IMR-90 (cell line): ENCODE measurements around the gene SLC41A1. TPM values are rescaled to one million over a fixed set of nuclear protein-coding genes. Genes with fewer than 3 reads are reported as not detected.

Experiments used
- ATAC-seq: fragments of 200-7000 bp; cut with Tn5 transposase; 2 replicates; pipeline ENCODE4 v1.9.1; 2020; ENCODE audit warnings: low read depth, mild to moderate bottlenecking, moderate library complexity
- BruUV-seq: library from RNA; stranded (reverse); fragments of 400-500 nt; replicated peaks from 2 replicates; lab custom pipeline; 2021; lab: Mats Ljungman, UMichigan
- CTCF ChIA-PET: fragments of 300-600 bp; formaldehyde crosslinking; extraction: SDS; loops from one replicate; lab custom pipeline; 2021; ENCODE audit warnings: antibody characterized with exemption; lab: Yijun Ruan, JAX
- POLR2A ChIA-PET: fragments of 300-600 bp; sonication (Branson Sonifier 250); formaldehyde crosslinking; loops from one replicate; lab custom pipeline; 2022; ENCODE audit warnings: antibody characterized with exemption; ENCODE audit not compliant: unreplicated experiment; lab: Charles Lee
- DNase-seq: peaks from one replicate; pipeline ENCODE4 v3.0.0; 2013
- H2AFZ ChIP-seq: replicated peaks from 2 replicates; pipeline ENCODE3; 2013; ENCODE audit warnings: low read length, mild to moderate bottlenecking; ENCODE audit not compliant: poor library complexity
- H2AK5ac ChIP-seq: 2 replicates; pipeline ENCODE4 v1.6.1; 2013; ENCODE audit warnings: low read depth, low read length, inconsistent platforms
- H2AK9ac ChIP-seq: replicated peaks from 2 replicates; pipeline ENCODE3; 2013; ENCODE audit warnings: mild to moderate bottlenecking, low read depth, low read length, moderate library complexity; ENCODE audit not compliant: poor library complexity
- H2BK120ac ChIP-seq: 2 replicates; pipeline ENCODE4 v1.6.1; 2013; ENCODE audit warnings: low read depth, low read length, inconsistent platforms
- H2BK15ac ChIP-seq: 3 replicates; pipeline ENCODE4 v1.6.1; 2013; ENCODE audit warnings: low read depth, low read length, inconsistent platforms
- H2BK20ac ChIP-seq: 2 replicates; pipeline ENCODE4 v1.6.1; 2013; ENCODE audit warnings: low read depth, mild to moderate bottlenecking, inconsistent platforms, low read length, moderate library complexity
- H2BK5ac ChIP-seq: 2 replicates; pipeline ENCODE4 v1.6.1; 2013; ENCODE audit warnings: mild to moderate bottlenecking, low read depth, low read length, inconsistent platforms; ENCODE audit not compliant: poor library complexity, severe bottlenecking
- H3K14ac ChIP-seq: replicated peaks from 2 replicates; pipeline ENCODE4 v1.6.1; 2013; ENCODE audit warnings: low read depth, low read length, inconsistent platforms
- H3K18ac ChIP-seq: 2 replicates; pipeline ENCODE4 v1.6.1; 2013; ENCODE audit warnings: low read depth, low read length, control low read depth
- H3K23ac ChIP-seq: 2 replicates; pipeline ENCODE4 v1.6.1; 2013; ENCODE audit warnings: low read depth, low read length, inconsistent platforms
- H3K27ac ChIP-seq: 2 replicates; pipeline ENCODE4 v1.5.1; 2013; ENCODE audit warnings: mild to moderate bottlenecking, control low read depth, low read length; ENCODE audit not compliant: insufficient read depth
- H3K27me3 ChIP-seq: 2 replicates; pipeline ENCODE4 v1.6.1; 2013; ENCODE audit warnings: low read length; ENCODE audit not compliant: control insufficient read depth, insufficient read depth
- H3K36me3 ChIP-seq: 2 replicates; pipeline ENCODE4 v1.6.1; 2013; ENCODE audit warnings: low read length, mixed read lengths; ENCODE audit not compliant: control insufficient read depth, insufficient read depth
- H3K4ac ChIP-seq: 2 replicates; pipeline ENCODE4 v1.6.1; 2013; ENCODE audit warnings: low read depth, low read length, inconsistent platforms
- H3K4me1 ChIP-seq: 2 replicates; pipeline ENCODE4 v1.6.1; 2013; ENCODE audit warnings: low read length, mixed read lengths; ENCODE audit not compliant: control insufficient read depth, insufficient read depth
- H3K4me2 ChIP-seq: 2 replicates; pipeline ENCODE4 v1.6.1; 2013; ENCODE audit warnings: low read depth, mild to moderate bottlenecking, control low read depth, low read length, moderate library complexity
- H3K4me3 ChIP-seq: 2 replicates; pipeline ENCODE4 v1.5.1; 2013; ENCODE audit warnings: low read depth, mild to moderate bottlenecking, control low read depth, low read length, moderate library complexity; ENCODE audit not compliant: insufficient read depth
- H3K56ac ChIP-seq: 2 replicates; pipeline ENCODE4 v1.6.1; 2013; ENCODE audit warnings: low read length, inconsistent platforms; ENCODE audit not compliant: insufficient read depth; ENCODE audit errors: extremely low read depth
- H3K79me1 ChIP-seq, 2 experiments: 2 replicates each; pipeline ENCODE4 v1.6.1; 2013; ENCODE audit warnings: low read length in 2 of 2, inconsistent platforms in 1 of 2, low read depth in 1 of 2
- H3K9ac ChIP-seq: 2 replicates; pipeline ENCODE4 v1.6.1; 2013; ENCODE audit warnings: low read depth, low read length, control low read depth
- H3K9me1 ChIP-seq: 2 replicates; pipeline ENCODE4 v1.6.1; 2013; ENCODE audit warnings: low read length, inconsistent platforms; ENCODE audit not compliant: insufficient read depth
- H3K9me3 ChIP-seq: 2 replicates; pipeline ENCODE4 v1.6.1; 2013; ENCODE audit warnings: low read length; ENCODE audit not compliant: control insufficient read depth, insufficient read depth
- H4K20me1 ChIP-seq: 2 replicates; pipeline ENCODE4 v1.6.1; 2013; ENCODE audit warnings: low read length, inconsistent platforms; ENCODE audit not compliant: insufficient read depth
- H4K5ac ChIP-seq: 2 replicates; pipeline ENCODE4 v1.6.1; 2013; ENCODE audit warnings: mild to moderate bottlenecking, low read depth, low read length, control low read depth
- H4K8ac ChIP-seq, 2 experiments: 2 replicates each; pipeline ENCODE4 v1.6.1; 2013; ENCODE audit warnings: low read depth in 2 of 2, low read length in 2 of 2, control low read depth in 1 of 2, inconsistent platforms in 1 of 2
- H4K91ac ChIP-seq: 2 replicates; pipeline ENCODE4 v1.6.1; 2013; ENCODE audit warnings: low read depth, low read length, inconsistent platforms; ENCODE audit not compliant: insufficient read depth
- BHLHE40 ChIP-seq: fragments of 150-350 bp; IDR thresholded peaks from 2 replicates; pipeline ENCODE4 v1.6.1; 2016; ENCODE audit warnings: mild to moderate bottlenecking, low read depth, low read length
- CEBPB ChIP-seq: IDR thresholded peaks from 2 replicates; pipeline ENCODE4 v1.6.1; 2012; ENCODE audit warnings: low read depth, low read length, improper control_type of control experiment
- CHD1 ChIP-seq: IDR thresholded peaks from 2 replicates; pipeline ENCODE4 v1.6.1; 2012; ENCODE audit warnings: low read depth, low read length, improper control_type of control experiment
- ELK1 ChIP-seq: fragments of 150-350 bp; IDR thresholded peaks from 2 replicates; pipeline ENCODE4 v1.6.1; 2016; ENCODE audit warnings: low read depth, mild to moderate bottlenecking, low read length, moderate library complexity, borderline replicate concordance
- FOS ChIP-seq: fragments of 150-350 bp; IDR thresholded peaks from 2 replicates; pipeline ENCODE4 v1.6.1; 2016; ENCODE audit warnings: low read depth, low read length
- MAFK ChIP-seq: IDR thresholded peaks from 2 replicates; pipeline ENCODE4 v1.6.1; 2012; ENCODE audit warnings: low read depth, low read length, improper control_type of control experiment
- MAZ ChIP-seq: IDR thresholded peaks from 2 replicates; pipeline ENCODE4 v1.6.1; 2012; ENCODE audit warnings: low read depth, mild to moderate bottlenecking, low read length, improper control_type of control experiment, moderate library complexity, borderline replicate concordance
- MXI1 ChIP-seq: IDR thresholded peaks from 2 replicates; pipeline ENCODE4 v1.6.1; 2012; ENCODE audit warnings: low read depth, mild to moderate bottlenecking, low read length, moderate library complexity, borderline replicate concordance
- NFE2L2 ChIP-seq: fragments of 150-350 bp; IDR thresholded peaks from 2 replicates; pipeline ENCODE4 v1.6.1; 2016; ENCODE audit warnings: low read depth, mild to moderate bottlenecking, low read length
- POLR2A ChIP-seq: IDR thresholded peaks from 2 replicates; pipeline ENCODE4 v1.6.1; 2012; ENCODE audit warnings: mild to moderate bottlenecking, low read depth, low read length
- RAD21 ChIP-seq: IDR thresholded peaks from 2 replicates; pipeline ENCODE4 v1.6.1; 2012; ENCODE audit warnings: low read length, improper control_type of control experiment
- RCOR1 ChIP-seq: IDR thresholded peaks from 2 replicates; pipeline ENCODE4 v1.6.1; 2012; ENCODE audit warnings: mild to moderate bottlenecking, low read length, improper control_type of control experiment; ENCODE audit not compliant: insufficient replicate concordance
- RFX5 ChIP-seq: IDR thresholded peaks from 2 replicates; pipeline ENCODE4 v1.8.0; 2012; ENCODE audit warnings: low read depth, mild to moderate bottlenecking, low read length, moderate library complexity
- SMC3 ChIP-seq: fragments of 150-350 bp; IDR thresholded peaks from 2 replicates; pipeline ENCODE4 v1.6.1; 2016; ENCODE audit warnings: low read depth, mild to moderate bottlenecking, antibody characterized with exemption, low read length, moderate library complexity
- USF2 ChIP-seq: fragments of 150-350 bp; IDR thresholded peaks from 2 replicates; pipeline ENCODE4 v1.6.1; 2017; ENCODE audit warnings: mild to moderate bottlenecking, antibody characterized with exemption, low read length, low read depth
- WGBS, 2 experiments: methylation state at CpG; one replicate each; pipeline versions ENCODE4 v1.1.5 to v1.1.7; 2013; ENCODE audit warnings: missing lambda C conversion rate in 2 of 2; ENCODE audit not compliant: insufficient read length in 1 of 2; ENCODE audit errors: extremely low coverage in 2 of 2; 5-methylcytosine and 5-hydroxymethylcytosine counted together
- dilution Hi-C: fragments of 300-500 bp; cut with HindIII; formaldehyde crosslinking; loops from one replicate; pipeline ENCODE4 v1.14.3; 2018; ENCODE audit warnings: low sequenced_read_pairs; ENCODE audit not compliant: unreplicated experiment
- in situ Hi-C: fragments of 300-500 bp; cut with MboI; formaldehyde crosslinking; loops from 3 replicates; pipeline ENCODE4 v1.14.3; 2019; ENCODE audit warnings: low sequenced_read_pairs, inconsistent platforms, mixed read lengths
- intact Hi-C: fragments of 100-400 bp; cut with micrococcal nuclease; formaldehyde crosslinking; loops from 2 replicates; pipeline ENCODE4 v1.10.0; 2022
- polyA plus RNA-seq, 3 experiments: library from polyadenylated mRNA; depleted of rRNA; stranded (reverse); fragments of >200 nt; gene quantifications; 2 replicates each; pipeline ENCODE4 v1.2.3, GENCODE V29; 2012; ENCODE audit warnings: low replicate concordance in 1 of 3
- total RNA-seq: library from RNA; depleted of rRNA; stranded (reverse); fragments of >200 nt; gene quantifications from 2 replicates; pipeline ENCODE4 v1.2.3, GENCODE V29; 2012
- TF ChIP-seq, protein P1 (sequence below): conservative IDR thresholded peaks from 2 replicates; pipeline ENCODE4 v1.5.1; 2012; ENCODE audit warnings: mild to moderate bottlenecking, low read depth, low read length, improper control_type of control experiment

Gene SLC41A1
- total and polyA plus RNA-seq, 2 of the 4 experiments (the other 2 are of a cell fraction): 6.3 to 26.3 TPM

GRCh38 chr1:205832326-205832751 lies 19.3 kb upstream of the SLC41A1 start:
- Histone ChIP-seq H3K9me3 (peaks cover 5% of the 10 kb centered on the region; the same call in 1 of the 2 replicates), H3K27ac (no peak overlapping the region), H3K4me2 (no peak overlapping the region), H2AK9ac (no peak overlapping the region), H3K79me1 (no peaks in the 10 kb centered on the region), H4K8ac (no peak overlapping the region), H2BK5ac (no peak overlapping the region), H4K91ac (no peak overlapping the region), H3K9ac (no peak overlapping the region), H3K4me3 (no peak overlapping the region), H4K20me1 (no peaks in the 10 kb centered on the region), H2BK120ac (no peak overlapping the region), H3K56ac (no peak overlapping the region), H3K36me3 (no peaks in the 10 kb centered on the region), H3K27me3 (peaks cover 25% of the 10 kb centered on the region), H3K18ac (no peak overlapping the region), H2BK15ac (no peak overlapping the region), H3K14ac (no peak overlapping the region), H3K4ac (no peak overlapping the region), H3K9me1 (peaks cover 2% of the 10 kb centered on the region; the same call in 1 of the 2 replicates), H3K23ac (no peak overlapping the region), H2BK20ac (no peak overlapping the region), H4K5ac (no peak overlapping the region), H2AFZ (no peak overlapping the region), H3K4me1 (no peaks in the 10 kb centered on the region), H2AK5ac (no peak overlapping the region)
- no peak for ATAC-seq
- in situ Hi-C loops (no loop called here), dilution Hi-C loops (no loop called here), intact Hi-C loops (no loop called here)
- WGBS, 2 experiments: 59% methylated on average over 3 of the region's 6 CpGs; no CpG with 5 or more reads in 1 of the 2 experiments
- POLR2A ChIA-PET: no interaction called here
- no peak for DNase-seq
- CTCF ChIA-PET: interaction anchor here (0.6 kb wide), 1 partner anchor 109 kb away, joined by 3 read pairs; no protein-coding TSS in a partner anchor
- BruUV-seq: no TSS peak
- TF ChIP-seq RCOR1: no peak
- no peak for TF ChIP-seq POLR2A
- no peak for TF ChIP-seq RAD21
- no peak for TF ChIP-seq FOS
- TF ChIP-seq CHD1: no peak
- TF ChIP-seq ELK1: no peak
- TF ChIP-seq MXI1: no peak
- TF ChIP-seq MAFK: no peak
- no peak for TF ChIP-seq USF2
- TF ChIP-seq NFE2L2: no peak
- TF ChIP-seq, protein P1, sequence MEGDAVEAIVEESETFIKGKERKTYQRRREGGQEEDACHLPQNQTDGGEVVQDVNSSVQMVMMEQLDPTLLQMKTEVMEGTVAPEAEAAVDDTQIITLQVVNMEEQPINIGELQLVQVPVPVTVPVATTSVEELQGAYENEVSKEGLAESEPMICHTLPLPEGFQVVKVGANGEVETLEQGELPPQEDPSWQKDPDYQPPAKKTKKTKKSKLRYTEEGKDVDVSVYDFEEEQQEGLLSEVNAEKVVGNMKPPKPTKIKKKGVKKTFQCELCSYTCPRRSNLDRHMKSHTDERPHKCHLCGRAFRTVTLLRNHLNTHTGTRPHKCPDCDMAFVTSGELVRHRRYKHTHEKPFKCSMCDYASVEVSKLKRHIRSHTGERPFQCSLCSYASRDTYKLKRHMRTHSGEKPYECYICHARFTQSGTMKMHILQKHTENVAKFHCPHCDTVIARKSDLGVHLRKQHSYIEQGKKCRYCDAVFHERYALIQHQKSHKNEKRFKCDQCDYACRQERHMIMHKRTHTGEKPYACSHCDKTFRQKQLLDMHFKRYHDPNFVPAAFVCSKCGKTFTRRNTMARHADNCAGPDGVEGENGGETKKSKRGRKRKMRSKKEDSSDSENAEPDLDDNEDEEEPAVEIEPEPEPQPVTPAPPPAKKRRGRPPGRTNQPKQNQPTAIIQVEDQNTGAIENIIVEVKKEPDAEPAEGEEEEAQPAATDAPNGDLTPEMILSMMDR: no peak
- TF ChIP-seq MAZ: no peak
- TF ChIP-seq RFX5: no peak
- TF ChIP-seq CEBPB: no peak
- TF ChIP-seq BHLHE40: no peak
- no peak for TF ChIP-seq SMC3
